Activated B cell treated with CpG ODN at 0.5 μM for 24 hours (primary cell): ENCODE measurements around the gene LEFTY2. TPM values are rescaled to one million over a fixed set of nuclear protein-coding genes. Genes with fewer than 3 reads are reported as not detected.

ENCODE experiments used
- ATAC-seq: fragments of 200-7000 bp; cut with Tn5 transposase; one replicate; pipeline ENCODE4 v1.10.0; 2021; ENCODE audit warnings: low read depth, mild to moderate bottlenecking, moderate library complexity
- CTCF ChIA-PET: fragments of 350-600 bp; sonication (Branson Sonifier 250); formaldehyde crosslinking; loops from one replicate; lab custom pipeline; 2021; ENCODE audit warnings: antibody characterized with exemption; lab: Charles Lee
- POLR2A ChIA-PET: fragments of 350-600 bp; sonication (Branson Sonifier 250); formaldehyde crosslinking; loops from one replicate; lab custom pipeline; 2021; ENCODE audit warnings: antibody characterized with exemption; lab: Charles Lee
- DNase-seq: peaks from one replicate; pipeline ENCODE4 v3.0.0; 2022
- H3K27ac Mint-ChIP-seq: one replicate; pipeline ENCODE4 v1.8.0; 2020; ENCODE audit warnings: mixed read lengths
- H3K27me3 Mint-ChIP-seq: one replicate; pipeline ENCODE4 v1.8.0; 2021; ENCODE audit warnings: mixed read lengths
- H3K36me3 Mint-ChIP-seq: one replicate; pipeline ENCODE4 v1.8.0; 2021; ENCODE audit warnings: low read depth, mixed read lengths
- H3K4me1 Mint-ChIP-seq: one replicate; pipeline ENCODE4 v1.8.0; 2021; ENCODE audit warnings: mixed read lengths
- H3K4me3 Mint-ChIP-seq: one replicate; pipeline ENCODE4 v1.8.0; 2020; ENCODE audit warnings: mild to moderate bottlenecking, mixed read lengths
- H3K9me3 Mint-ChIP-seq: one replicate; pipeline ENCODE4 v1.8.0; 2020; ENCODE audit warnings: mixed read lengths
- CTCF ChIP-seq: fragments of 200-600 bp; IDR thresholded peaks from one replicate; pipeline ENCODE4 v1.8.0; 2022; ENCODE audit warnings: antibody characterized with exemption, mild to moderate bottlenecking
- intact Hi-C: fragments of 100-400 bp; cut with micrococcal nuclease; formaldehyde crosslinking; loops from one replicate; pipeline ENCODE4 v1.15.1; 2024
- total RNA-seq: library from RNA; stranded (reverse); gene quantifications from 2 replicates; pipeline ENCODE4 v1.2.3, GENCODE V29; 2022

LEFTY2 gene
- total RNA-seq, 1 donor from 2014 or later: not detected

DNA sequence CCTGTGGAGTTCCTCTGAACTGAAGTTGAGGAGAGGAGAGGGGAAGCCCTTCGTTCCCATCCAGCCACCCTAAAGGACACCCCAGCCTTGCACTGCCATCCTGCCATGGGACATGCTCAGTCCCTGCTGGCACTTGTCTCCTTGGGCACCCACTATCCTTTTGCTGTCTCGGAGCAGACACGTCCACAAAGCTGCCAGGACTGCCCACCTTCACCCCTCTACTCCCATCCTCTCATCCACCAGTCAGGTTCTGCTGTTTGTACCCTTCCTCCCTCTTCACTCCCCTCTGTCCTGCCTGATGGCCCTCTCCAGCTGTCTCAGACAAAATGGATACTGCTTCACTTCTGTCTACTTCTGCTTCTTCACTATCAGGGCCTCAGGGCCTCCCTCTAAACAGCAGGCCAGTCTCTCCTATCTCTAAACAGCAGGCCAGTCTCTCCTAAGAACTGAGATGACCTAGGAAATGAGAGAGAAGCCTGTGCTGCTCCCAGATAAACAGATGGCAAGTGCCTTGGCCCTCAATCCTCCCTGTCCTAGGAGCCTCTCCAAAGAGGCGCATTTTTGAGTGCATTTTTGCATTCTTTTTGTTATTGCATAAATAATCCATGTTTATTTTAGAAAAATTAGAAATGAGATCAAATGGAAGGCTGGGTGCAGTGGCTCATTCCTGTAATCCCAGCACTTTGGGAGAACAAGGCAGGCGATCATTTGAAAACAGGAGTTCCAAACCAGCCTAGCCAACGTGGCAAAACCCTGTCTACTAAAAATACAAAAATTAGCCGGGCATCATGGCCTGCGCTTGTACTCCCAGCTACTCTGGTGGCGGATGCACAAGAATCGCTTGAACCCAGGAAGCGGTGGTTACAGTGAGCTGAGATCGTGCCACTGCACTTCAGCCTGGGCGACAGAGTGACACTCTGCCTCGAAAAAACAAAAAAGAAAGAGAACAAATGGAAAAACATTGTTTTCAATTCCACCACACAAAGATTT, 12.5 kb downstream of the LEFTY2 start:
- ChIA-PET CTCF (no interaction called here), POLR2A (interaction anchor here (0.7 kb wide), 1 partner anchor 49 kb away, joined by 3 read pairs; no protein-coding TSS in a partner anchor)
- Mint-ChIP-seq H3K36me3 (peaks cover 6% of the 10 kb centered on the region), H3K9me3 (no peaks in the 10 kb centered on the region), H3K27me3 (no peaks in the 10 kb centered on the region), H3K4me3 (no peak overlapping the region), H3K4me1 (peaks cover 8% of the 10 kb centered on the region), H3K27ac (no peak overlapping the region)
- TF ChIP-seq CTCF: no peak
- intact Hi-C loops: loop anchor here (10.0 kb wide), 1 partner anchor 274 kb away; the partner anchor contains the start of gene ENAH
- DNase-seq: no peak
- no peak for ATAC-seq

GRCh38 chr1:225926551-225927113, 14.4 kb downstream of the LEFTY2 start:
- ChIA-PET CTCF (no interaction called here), POLR2A (no interaction called here)
- H3K27me3 Mint-ChIP-seq: no peaks in the 10 kb centered on the region
- intact Hi-C loops: loop anchor here (10.0 kb wide), 1 partner anchor 272 kb away; the partner anchor contains the start of gene ENAH
- no peak for TF ChIP-seq CTCF
- peaks cover 20% of the 10 kb centered on the region for H3K4me1 Mint-ChIP-seq
- no peak for DNase-seq
- peaks cover 17% of the 10 kb centered on the region for H3K36me3 Mint-ChIP-seq
- no peak for ATAC-seq
- H3K27ac Mint-ChIP-seq: no peak overlapping the region
- H3K9me3 Mint-ChIP-seq: no peaks in the 10 kb centered on the region
- H3K4me3 Mint-ChIP-seq: no peak overlapping the region

GRCh38 chr1:225923692-225924555, 17.1 kb downstream of the LEFTY2 start, which contains the start of gene PYCR2:
Gene PYCR2 (minus strand): TSS chr1:225924250. CDS start chr1:225924110, 140 bp downstream.
- ChIA-PET POLR2A (interaction anchor here (0.5 to 3.3 kb wide), 34 partner anchors 8 to 1426 kb away, joined by 3 to 52 read pairs (median 6); partner anchors contain the start of genes H3-3A, SDE2, SRP9 and TMEM63A), CTCF (interaction anchor here (1.0 to 1.9 kb wide), 4 partner anchors 12 to 449 kb away, joined by 3 to 9 read pairs (median 6); partner anchors contain the start of genes SRP9 and TMEM63A)
- Mint-ChIP-seq H3K9me3 (no peaks in the 10 kb centered on the region), H3K36me3 (peaks cover 40% of the 10 kb centered on the region), H3K27ac (peak within 1 kb of the TSS; percentile 88), H3K27me3 (no peaks in the 10 kb centered on the region), H3K4me3 (peak within 1 kb of the TSS; percentile 95), H3K4me1 (peaks cover 20% of the 10 kb centered on the region)
- no peak for TF ChIP-seq CTCF
- DNase-seq: peak; percentile 93
- ATAC-seq: peak; percentile 98
- intact Hi-C loops: loop anchor here (1.0 to 10.0 kb wide), 7 partner anchors 42 to 457 kb away; partner anchors contain the start of genes ENAH, SDE2, SRP9 and TMEM63A

DNA sequence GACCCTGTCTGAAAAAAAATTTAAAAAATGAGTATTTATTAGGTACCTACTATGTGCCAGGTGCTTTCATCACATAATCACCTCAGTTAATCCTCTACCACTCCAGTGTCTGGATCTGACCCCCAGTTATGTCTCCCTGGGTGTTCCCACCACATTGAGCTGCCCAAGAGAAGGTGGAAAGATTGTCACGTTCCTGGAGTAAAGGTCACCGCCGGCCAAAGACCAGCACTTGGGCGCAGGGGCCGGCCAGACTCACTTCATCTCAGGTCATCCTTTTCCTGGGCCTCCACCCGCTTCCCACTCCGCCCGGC, 17.7 kb downstream of the LEFTY2 start:
- no peaks in the 10 kb centered on the region for H3K27me3 Mint-ChIP-seq
- no peak for TF ChIP-seq CTCF
- H3K4me1 Mint-ChIP-seq: peaks cover 20% of the 10 kb centered on the region
- peak overlapping the region; percentile 95 for H3K4me3 Mint-ChIP-seq
- no peak for DNase-seq
- H3K27ac Mint-ChIP-seq: peak overlapping the region; percentile 88
- no peak for ATAC-seq
- intact Hi-C loops: loop anchor here (5.0 to 10.0 kb wide), 2 partner anchors 54 to 269 kb away; partner anchors contain the start of gene ENAH
- no peaks in the 10 kb centered on the region for H3K9me3 Mint-ChIP-seq
- ChIA-PET POLR2A (interaction anchor here (0.6 to 3.3 kb wide), 19 partner anchors 12 to 496 kb away, joined by 3 to 52 read pairs (median 7); partner anchors contain the start of genes H3-3A, SDE2, SRP9 and TMEM63A), CTCF (interaction anchor here (1.4 to 1.9 kb wide), 3 partner anchors 12 to 146 kb away, joined by 5 to 9 read pairs (median 7); partner anchors contain the start of genes SRP9 and TMEM63A)
- H3K36me3 Mint-ChIP-seq: peaks cover 45% of the 10 kb centered on the region
